ENCODE results near the gene VWDE.

DNA sequence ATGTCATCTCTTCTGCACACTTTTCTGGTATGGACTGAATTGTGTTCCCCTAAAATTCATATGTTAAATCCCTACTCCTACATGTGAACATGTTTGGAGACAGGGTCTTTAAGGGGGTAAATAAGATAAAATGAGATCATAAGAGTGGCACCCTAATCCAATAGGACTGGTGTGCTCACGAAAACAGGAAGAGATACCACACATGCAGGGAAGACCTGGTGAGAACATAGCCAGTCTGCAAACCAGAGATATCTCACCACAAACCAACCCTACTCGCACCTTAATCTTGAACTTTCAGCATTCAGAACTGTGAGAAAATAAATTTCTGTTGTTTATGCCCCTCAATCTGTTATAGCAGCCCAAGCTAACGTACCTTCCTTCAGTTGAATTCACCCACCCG, 51.8 kb downstream of the VWDE start:
- TF ChIP-seq POLR2A (IDR thresholded peaks at IDR 0.05; ENCODE audit: low read depth, low read length) (no peak), JUND (IDR thresholded peaks at IDR 0.05; ENCODE audit: low read depth, low read length) (no peak), FOXK2 (IDR thresholded peaks at IDR 0.05) (no peak), TARDBP (IDR thresholded peaks at IDR 0.05; ENCODE audit: borderline replicate concordance) (no peak), EZH2 (IDR thresholded peaks at IDR 0.05; ENCODE audit: borderline replicate concordance, control insufficient read depth, low read depth, low read length) (no peak), NR2C2 (IDR thresholded peaks at IDR 0.05; ENCODE audit: borderline replicate concordance, control insufficient read depth, insufficient read length, low read depth) (no peak), MTA3 (IDR thresholded peaks at IDR 0.05; ENCODE audit: borderline replicate concordance, low read length) (no peak), YY1 (IDR thresholded peaks at IDR 0.05; ENCODE audit: low read depth, low read length) (no peak), SMC3 (IDR thresholded peaks at IDR 0.05; ENCODE audit: borderline replicate concordance, low read length) (no peak)
- TF ChIP-seq, protein P1, sequence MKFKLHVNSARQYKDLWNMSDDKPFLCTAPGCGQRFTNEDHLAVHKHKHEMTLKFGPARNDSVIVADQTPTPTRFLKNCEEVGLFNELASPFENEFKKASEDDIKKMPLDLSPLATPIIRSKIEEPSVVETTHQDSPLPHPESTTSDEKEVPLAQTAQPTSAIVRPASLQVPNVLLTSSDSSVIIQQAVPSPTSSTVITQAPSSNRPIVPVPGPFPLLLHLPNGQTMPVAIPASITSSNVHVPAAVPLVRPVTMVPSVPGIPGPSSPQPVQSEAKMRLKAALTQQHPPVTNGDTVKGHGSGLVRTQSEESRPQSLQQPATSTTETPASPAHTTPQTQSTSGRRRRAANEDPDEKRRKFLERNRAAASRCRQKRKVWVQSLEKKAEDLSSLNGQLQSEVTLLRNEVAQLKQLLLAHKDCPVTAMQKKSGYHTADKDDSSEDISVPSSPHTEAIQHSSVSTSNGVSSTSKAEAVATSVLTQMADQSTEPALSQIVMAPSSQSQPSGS (IDR thresholded peaks at IDR 0.05; ENCODE audit: low read length) = no peak
- TF ChIP-seq, protein P2, sequence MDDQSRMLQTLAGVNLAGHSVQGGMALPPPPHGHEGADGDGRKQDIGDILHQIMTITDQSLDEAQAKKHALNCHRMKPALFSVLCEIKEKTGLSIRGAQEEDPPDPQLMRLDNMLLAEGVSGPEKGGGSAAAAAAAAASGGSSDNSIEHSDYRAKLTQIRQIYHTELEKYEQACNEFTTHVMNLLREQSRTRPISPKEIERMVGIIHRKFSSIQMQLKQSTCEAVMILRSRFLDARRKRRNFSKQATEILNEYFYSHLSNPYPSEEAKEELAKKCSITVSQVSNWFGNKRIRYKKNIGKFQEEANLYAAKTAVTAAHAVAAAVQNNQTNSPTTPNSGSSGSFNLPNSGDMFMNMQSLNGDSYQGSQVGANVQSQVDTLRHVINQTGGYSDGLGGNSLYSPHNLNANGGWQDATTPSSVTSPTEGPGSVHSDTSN (IDR thresholded peaks at IDR 0.05; ENCODE audit: insufficient replicate concordance, low read depth, low read length) = no peak
- TF ChIP-seq, protein P3, sequence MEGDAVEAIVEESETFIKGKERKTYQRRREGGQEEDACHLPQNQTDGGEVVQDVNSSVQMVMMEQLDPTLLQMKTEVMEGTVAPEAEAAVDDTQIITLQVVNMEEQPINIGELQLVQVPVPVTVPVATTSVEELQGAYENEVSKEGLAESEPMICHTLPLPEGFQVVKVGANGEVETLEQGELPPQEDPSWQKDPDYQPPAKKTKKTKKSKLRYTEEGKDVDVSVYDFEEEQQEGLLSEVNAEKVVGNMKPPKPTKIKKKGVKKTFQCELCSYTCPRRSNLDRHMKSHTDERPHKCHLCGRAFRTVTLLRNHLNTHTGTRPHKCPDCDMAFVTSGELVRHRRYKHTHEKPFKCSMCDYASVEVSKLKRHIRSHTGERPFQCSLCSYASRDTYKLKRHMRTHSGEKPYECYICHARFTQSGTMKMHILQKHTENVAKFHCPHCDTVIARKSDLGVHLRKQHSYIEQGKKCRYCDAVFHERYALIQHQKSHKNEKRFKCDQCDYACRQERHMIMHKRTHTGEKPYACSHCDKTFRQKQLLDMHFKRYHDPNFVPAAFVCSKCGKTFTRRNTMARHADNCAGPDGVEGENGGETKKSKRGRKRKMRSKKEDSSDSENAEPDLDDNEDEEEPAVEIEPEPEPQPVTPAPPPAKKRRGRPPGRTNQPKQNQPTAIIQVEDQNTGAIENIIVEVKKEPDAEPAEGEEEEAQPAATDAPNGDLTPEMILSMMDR (IDR thresholded peaks at IDR 0.05 in 2 of 3, conservative IDR thresholded peaks at IDR 0.05 in 1 of 3; ENCODE audit: control insufficient read depth in 2 of 3, extremely low read depth in 1 of 3, insufficient read depth in 1 of 3, low read depth in 3 of 3, low read length in 3 of 3) = no peak
- TF ChIP-seq, protein P4, sequence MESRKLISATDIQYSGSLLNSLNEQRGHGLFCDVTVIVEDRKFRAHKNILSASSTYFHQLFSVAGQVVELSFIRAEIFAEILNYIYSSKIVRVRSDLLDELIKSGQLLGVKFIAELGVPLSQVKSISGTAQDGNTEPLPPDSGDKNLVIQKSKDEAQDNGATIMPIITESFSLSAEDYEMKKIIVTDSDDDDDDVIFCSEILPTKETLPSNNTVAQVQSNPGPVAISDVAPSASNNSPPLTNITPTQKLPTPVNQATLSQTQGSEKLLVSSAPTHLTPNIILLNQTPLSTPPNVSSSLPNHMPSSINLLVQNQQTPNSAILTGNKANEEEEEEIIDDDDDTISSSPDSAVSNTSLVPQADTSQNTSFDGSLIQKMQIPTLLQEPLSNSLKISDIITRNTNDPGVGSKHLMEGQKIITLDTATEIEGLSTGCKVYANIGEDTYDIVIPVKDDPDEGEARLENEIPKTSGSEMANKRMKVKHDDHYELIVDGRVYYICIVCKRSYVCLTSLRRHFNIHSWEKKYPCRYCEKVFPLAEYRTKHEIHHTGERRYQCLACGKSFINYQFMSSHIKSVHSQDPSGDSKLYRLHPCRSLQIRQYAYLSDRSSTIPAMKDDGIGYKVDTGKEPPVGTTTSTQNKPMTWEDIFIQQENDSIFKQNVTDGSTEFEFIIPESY (IDR thresholded peaks at IDR 0.05) = no peak

Data from GM12878 (cell line).